Caki2 (cell line): Measurements from ENCODE around the gene CGREF1. TPM values are rescaled to one million over a fixed set of nuclear protein-coding genes. Genes with fewer than 3 reads are reported as not detected.

Source experiments
- DNase-seq: peaks from one replicate; pipeline ENCODE4 v3.0.0-alpha.2; 2015; ENCODE audit warnings: low read depth
- in situ Hi-C: cut with HindIII; loops from 2 replicates; pipeline ENCODE4 v1.10.0; 2016; ENCODE audit warnings: low sequenced_read_pairs, low pct_unique_long_range_greater_than_20kb, mixed read lengths
- total RNA-seq: library from RNA; depleted of rRNA; stranded (reverse); fragments of >200 nt; shearing (Covaris generic); gene quantifications from 2 replicates; pipeline ENCODE4 v1.2.3, GENCODE V29; 2014; ENCODE audit warnings: low replicate concordance; rRNA removed

Gene CGREF1, protein sequence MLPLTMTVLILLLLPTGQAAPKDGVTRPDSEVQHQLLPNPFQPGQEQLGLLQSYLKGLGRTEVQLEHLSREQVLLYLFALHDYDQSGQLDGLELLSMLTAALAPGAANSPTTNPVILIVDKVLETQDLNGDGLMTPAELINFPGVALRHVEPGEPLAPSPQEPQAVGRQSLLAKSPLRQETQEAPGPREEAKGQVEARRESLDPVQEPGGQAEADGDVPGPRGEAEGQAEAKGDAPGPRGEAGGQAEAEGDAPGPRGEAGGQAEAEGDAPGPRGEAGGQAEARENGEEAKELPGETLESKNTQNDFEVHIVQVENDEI
- 7.1 and 10.3 TPM in 2 replicates for total RNA-seq

GRCh38 chr2:27118525-27119329, at the start of gene CGREF1:
TSS of gene CGREF1 (minus strand) at chr2:27119128. CDS start at chr2:27104366, 14,762 bp downstream.
- DNase-seq = no peak
- in situ Hi-C loops = no loop called here

DNA sequence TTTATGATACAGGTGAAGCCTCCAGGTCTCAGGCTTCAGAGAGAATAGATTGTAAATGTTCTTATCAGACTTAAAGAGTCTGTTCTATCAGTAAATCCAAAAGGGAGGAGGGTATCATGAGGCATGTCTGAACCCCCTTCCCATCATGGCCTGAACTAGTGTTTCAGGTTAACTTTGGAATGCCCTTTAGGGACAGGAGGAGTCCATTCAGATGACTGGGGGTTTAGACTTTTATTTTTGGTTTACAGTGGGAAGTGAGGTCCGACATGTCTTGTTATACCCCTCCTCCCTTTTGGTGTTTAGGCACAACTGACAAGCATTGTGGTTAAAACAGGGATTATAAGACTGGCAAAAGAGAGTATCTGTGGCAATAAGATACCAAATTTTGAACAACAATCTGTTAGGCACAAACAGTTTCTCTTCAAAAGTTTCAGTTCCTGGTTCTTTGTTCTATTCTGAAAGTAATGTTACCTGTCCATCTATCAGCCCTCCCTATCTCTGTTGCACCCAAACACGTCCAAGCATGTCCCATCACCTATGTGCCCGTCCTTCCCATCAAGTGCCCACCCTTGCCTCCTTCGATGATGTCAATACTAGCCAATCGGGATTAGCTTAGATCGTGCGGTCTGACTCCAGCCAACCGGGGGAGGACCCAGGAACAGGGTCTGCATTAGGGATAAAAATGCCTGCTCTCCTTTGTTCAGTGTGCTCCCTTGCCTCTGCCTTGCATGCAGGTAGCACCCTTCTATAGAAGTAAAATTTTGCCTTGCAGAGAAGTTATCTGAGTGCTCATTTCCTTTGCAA, 46.2 kb upstream of the CGREF1 start:
- DNase-seq = no peak
- in situ Hi-C loops = no loop called here

DNA sequence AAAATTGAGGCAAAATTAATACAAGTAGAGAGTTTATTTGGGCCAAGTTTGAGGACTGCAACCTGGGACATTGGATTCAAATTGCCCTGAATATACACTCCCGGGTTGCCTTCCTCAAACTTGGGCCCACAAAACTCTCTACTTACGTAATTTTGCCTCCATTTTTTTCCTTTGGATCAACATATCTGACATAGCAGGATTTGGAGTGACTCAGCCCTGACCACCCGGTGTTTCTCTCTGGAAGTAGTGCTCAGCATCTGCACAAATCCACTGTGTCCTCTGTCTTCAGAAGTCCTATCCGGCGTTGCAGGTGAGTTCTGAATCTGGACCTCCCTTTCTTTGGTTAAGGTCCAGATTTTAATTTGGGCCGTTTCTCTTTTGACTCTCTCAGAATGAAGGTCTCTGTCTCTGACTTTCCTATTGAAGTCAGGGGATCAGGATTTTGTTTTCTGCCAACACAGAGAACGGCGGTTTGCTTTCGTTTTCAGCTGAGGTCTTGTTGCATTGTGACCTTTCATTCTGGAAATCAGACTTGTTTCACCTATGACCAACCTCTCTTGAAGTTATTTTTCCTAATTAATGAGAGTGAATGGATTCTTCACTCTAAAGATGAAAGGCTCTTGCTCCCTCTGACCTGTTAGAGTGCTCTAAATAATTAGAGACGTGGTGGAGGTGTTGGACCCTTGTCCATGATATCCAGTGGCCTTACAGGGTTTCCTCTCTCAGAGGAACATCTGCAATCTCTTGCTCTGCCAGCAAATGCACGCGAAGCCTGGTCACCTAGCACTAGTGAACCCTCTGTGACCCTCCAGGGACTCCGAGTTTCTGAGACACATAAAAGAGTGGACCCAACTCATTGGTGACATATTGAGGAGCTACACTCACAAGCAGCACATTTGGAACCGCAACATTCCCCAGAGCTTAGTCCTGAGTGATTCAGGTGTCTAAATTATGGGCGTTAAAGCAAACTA, 43.5 kb upstream of the CGREF1 start:
- DNase-seq = no peak
- in situ Hi-C loops = no loop called here

- in situ Hi-C loops = no loop called here
- no peak for DNase-seq
These were observed 41.3 kb upstream of the CGREF1 start for GRCh38 chr2:27160191-27160590.

DNA sequence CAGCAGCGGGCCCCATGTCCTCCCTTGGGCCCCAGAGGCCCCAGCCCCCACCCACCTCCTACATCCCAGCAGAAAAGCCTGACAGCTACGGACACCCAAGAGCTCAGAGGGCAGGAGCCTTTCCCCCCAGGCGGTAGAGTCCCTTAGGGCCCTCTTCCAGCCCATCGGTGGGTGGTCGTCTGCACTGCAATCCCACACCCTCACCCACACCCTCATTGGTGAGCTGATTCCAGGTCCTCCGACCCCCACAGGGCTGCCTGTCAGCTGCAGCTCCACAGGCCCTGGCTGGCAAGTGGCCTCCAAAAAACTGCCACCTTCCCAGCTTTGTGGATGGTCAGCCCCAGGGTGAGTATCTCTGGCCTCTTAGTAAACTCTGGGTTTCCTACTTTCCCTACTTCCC, 40.3 kb upstream of the CGREF1 start:
- in situ Hi-C loops = no loop called here
- DNase-seq = no peak

- no peak for DNase-seq
- in situ Hi-C loops = no loop called here
These were observed 39.5 kb upstream of the CGREF1 start for GRCh38 chr2:27158468-27158867.

DNA sequence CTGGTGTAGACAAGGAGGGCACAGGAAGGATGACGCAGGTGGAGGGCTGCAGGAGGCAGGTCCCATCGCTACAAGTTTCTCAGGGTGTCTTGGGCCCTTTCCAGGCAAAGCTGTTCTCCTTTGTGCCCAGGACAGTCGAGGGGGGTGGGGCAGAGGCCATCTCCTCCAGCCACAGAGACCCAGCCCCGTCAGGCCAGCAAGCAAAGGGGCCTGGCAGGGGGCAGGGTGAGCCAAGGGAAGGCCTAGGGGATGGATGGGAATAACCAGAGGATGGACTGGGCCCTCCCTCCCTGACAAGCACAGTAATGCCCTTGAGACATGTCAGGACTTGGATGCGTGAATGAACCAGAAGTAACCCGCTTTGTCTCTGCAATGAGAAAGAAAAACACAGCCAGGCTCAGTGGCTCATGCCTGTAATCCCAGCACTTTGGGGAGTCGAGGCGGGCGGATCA, 36.2 kb upstream of the CGREF1 start:
- no peak for DNase-seq
- in situ Hi-C loops = no loop called here

- in situ Hi-C loops = no loop called here
- DNase-seq = no peak
These were observed 35.6 kb upstream of the CGREF1 start for GRCh38 chr2:27154488-27154887.

DNA sequence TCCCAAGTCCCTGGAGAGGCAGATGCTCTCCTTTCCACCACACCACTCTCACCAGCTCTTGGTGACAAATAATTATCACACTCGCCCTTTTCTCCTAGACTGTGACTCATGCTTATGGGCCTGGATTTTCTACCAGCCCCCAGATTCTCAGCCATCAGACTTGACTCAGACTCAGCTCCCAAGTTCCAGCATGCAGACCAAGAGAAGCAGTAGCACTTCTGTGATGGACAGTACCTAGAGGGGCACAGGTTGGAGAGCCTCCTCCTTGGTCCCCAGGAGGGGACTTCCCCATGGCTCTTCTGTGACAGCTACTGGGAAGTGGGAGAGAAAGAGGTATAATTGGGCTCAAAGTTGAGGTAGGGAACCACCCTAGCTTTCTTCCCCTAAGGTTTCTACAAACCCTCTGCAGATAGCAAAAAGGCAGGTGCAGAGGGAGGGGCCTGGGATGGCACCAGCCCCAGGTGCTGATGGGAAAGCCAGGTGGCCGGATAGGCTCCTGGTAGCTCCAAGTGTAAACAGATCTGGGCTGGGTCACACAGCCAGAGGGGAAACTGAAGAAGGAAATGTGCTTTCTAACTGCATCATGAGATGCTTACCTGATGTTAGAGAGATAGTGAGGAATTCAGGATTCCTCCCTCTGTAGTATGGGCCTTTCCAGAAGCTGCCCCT, 34.0 kb upstream of the CGREF1 start:
- in situ Hi-C loops = no loop called here
- peak; percentile 19 for DNase-seq

DNA sequence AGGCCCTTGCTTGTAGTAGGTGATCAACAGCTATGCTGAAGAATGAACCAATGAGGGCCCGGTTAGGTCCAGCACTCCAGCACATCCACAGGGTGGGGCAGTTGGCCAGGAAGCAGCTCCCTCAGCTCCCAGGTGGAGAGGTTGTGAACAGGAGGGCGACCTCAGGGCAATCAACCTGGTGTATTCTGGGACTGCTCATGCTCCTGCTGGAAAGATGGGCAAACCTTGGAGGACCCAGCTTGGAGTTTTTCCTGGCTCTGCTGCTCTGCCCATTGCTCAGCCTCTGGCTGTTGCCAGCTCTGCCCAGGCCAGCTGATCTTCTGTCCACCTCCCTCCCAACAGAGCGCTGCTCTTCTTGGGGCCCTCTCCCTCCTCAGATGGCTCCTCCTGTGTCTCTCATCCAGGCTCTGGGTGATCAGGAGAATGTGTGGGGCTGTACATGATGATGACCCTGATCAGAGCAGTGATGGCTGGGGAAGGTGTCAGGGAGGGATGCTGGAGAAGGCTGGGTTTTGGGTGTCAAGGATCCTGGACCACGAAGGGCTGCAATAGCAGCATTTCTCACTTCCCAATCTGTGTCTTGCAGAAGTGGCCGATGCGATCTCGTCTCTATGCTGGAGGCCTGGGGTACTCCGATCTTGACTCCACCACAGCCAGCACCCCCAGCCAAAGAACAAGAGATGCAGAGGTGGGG, 33.3 kb upstream of the CGREF1 start:
- DNase-seq = no peak
- in situ Hi-C loops = no loop called here

GRCh38 chr2:27150639-27151230, 31.8 kb upstream of the CGREF1 start:
- in situ Hi-C loops = no loop called here
- no peak for DNase-seq

GRCh38 chr2:27149570-27150405, 30.9 kb upstream of the CGREF1 start:
- in situ Hi-C loops = no loop called here
- no peak for DNase-seq

DNA sequence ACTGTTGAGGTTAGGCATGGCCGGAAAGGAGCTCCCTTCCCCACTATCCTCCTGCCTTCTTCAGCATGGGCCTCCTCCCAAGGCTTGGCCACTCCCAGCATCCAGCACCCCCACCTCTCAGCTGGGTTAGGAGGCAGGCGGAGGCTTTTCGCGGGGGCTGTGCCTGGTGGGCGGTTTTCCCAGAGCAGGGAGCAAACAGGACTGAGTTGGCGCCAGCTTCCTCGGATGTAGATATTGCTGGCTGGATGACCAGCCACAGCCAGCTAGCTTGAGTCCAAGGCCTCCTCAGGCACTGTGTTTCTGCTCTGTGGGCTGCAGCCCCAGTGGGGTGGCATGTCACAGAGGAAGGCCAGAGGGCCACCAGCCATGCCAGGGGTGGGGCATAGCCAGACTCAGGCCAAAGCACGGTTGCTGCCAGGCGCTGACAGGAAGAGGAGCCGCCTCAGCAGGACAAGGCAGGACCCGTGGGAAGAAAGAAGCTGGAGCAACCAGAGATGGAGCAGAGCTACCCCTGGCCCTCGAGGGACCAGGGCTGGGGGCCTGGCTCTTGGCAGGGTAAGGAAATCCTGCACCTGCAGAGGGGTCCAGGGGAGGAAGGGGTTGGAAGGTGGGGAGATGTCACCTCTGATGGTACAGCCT, 30.0 kb upstream of the CGREF1 start, which contains the start of gene TCF23:
Gene TCF23 (plus strand): TSS at position 204 of the 639 bp plus-strand sequence. CDS start 130 bp downstream, at position 334.
- DNase-seq = no peak
- in situ Hi-C loops = no loop called here

- DNase-seq = no peak
- in situ Hi-C loops = no loop called here
These were observed 29.0 kb upstream of the CGREF1 start for GRCh38 chr2:27147935-27148334.

DNA sequence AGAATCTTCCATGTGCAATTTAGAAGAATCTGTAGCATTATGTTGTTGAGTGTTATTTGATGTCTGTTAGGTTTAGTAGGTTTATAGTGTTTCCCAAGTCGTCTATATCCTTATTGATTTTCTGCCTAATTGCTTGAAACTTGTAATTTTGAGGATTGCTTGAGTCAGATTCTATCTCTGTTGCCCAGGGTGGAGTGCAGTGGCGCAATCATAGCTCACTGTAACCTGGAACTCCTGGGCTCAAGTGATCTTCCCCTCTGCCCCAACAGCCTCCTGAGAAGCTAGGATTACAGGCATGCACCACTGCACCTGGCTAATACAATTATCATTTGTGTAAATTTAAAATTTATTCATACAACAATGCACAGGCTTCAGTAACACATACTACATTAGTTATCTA, 26.8 kb upstream of the CGREF1 start:
- in situ Hi-C loops = no loop called here
- DNase-seq = no peak
